ENCODE measurements around the gene TSPAN18.

DNA sequence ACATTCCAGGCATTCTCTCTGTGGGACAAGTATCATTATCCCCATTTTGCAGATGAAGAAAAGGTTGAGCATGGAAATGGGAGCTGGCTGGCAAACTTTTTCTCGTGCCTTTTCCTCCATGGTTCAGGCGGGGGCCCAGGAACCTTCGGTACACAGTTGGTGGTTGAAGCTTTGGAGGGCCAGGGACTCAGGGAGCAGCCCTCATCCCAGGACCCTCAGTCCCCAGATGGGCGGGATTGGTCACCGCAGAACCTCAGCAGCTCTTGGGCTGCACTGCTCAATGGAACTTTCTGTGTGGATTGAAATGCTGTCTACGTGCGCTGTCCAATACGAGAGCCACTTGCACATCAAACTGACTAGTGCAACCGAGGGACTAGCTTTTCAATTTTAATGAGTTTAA, 61.2 kb downstream of the TSPAN18 start:
- TF ChIP-seq EZH2phosphoT487 (IDR thresholded peaks at IDR 0.05; ENCODE audit: low read depth, severe bottlenecking, unreplicated experiment) (no peak), CTCF (IDR thresholded peaks at IDR 0.05; ENCODE audit: poor library complexity) (no peak), EZH2 (IDR thresholded peaks at IDR 0.05; ENCODE audit: borderline replicate concordance) (no peak)
